GM10847 (cell line): ENCODE measurements around the gene CCDC27.

ENCODE experiments used
- POLR2A ChIP-seq: IDR thresholded peaks from 2 replicates; pipeline ENCODE4 v1.6.1; 2011; ENCODE audit not compliant: insufficient read length; ENCODE audit errors: extremely low read depth

CCDC27 gene

DNA sequence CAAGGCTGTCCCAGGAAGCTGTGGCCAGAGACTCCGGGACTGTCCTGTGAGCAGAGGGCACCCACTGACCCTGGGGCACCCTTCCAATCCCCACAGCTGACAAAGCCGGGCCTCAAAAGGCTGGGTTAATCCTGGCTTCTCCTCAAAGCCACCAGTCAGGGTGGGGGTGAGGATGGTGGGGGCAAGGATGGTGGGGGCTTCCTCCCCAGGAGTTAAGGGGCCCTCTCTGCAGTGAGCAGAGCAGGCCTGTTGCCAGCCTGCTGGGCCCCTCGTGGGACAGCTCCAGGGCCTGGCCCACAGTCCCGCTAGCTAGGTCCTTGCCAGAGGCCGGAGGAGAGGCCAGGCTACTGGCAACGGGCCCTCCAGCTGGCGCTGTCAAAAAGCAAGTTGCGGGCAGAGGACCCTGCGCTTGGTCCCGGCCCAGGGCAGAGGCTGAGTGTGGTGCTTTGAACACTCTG, 37.9 kb upstream of the CCDC27 start:
- TF ChIP-seq POLR2A, result no peak

DNA sequence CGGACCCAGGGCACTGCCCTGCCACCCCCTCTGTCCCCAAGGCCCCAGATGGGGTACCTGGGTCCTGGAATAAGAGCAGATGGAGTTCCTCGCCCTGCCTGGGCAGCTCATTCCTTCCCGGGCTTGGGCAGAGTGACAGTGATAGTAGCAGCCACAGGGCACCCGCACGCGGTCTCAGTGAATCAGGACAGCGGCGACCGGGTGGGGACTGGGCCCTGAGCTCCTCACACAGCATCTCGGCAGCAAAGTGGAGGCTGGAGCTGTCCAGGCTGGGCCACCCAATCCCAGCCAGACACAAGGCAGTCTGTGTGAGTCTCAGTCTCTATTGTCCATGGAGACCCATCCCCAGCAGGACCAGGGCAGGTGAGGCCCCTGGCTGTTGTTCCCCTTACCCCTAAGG, 37.4 kb upstream of the CCDC27 start:
- no peak for TF ChIP-seq POLR2A

- TF ChIP-seq POLR2A, result no peak
Measured at GRCh38 chr1:3716351-3716750, 35.9 kb upstream of the CCDC27 start.

DNA sequence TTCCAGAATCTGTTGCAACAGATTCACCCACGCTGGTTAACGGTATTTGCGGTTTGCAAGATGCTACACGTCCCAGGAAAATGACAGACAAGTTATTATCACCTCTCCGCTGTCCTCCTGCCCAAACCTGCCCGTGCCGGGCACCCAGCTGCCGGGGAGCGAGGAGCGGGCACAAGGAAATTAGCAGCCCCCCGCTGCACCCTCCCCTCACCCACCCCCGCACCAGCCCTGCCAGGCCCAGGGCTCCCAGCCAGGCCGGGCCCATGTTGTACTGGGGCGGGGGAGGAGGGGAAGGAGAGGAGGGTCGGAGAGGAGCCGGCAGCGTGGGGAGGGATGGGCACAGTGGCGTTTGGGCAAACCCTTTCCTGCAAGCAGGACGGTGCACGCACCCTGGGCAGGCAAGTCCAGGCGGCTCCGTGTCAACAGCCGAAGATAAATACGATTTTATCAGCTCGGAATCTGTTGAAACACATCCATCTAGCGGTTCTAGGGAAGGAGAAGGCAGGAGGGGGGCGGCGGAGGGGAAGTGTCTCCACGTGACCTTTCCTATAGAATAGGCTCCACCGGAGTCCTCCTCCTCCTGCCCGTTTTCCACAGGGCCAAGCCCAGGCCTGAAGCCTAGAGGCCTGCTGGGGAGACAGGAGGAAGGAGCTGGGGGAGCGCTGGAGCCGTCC, 35.1 kb upstream of the CCDC27 start:
- TF ChIP-seq POLR2A, result no peak

DNA sequence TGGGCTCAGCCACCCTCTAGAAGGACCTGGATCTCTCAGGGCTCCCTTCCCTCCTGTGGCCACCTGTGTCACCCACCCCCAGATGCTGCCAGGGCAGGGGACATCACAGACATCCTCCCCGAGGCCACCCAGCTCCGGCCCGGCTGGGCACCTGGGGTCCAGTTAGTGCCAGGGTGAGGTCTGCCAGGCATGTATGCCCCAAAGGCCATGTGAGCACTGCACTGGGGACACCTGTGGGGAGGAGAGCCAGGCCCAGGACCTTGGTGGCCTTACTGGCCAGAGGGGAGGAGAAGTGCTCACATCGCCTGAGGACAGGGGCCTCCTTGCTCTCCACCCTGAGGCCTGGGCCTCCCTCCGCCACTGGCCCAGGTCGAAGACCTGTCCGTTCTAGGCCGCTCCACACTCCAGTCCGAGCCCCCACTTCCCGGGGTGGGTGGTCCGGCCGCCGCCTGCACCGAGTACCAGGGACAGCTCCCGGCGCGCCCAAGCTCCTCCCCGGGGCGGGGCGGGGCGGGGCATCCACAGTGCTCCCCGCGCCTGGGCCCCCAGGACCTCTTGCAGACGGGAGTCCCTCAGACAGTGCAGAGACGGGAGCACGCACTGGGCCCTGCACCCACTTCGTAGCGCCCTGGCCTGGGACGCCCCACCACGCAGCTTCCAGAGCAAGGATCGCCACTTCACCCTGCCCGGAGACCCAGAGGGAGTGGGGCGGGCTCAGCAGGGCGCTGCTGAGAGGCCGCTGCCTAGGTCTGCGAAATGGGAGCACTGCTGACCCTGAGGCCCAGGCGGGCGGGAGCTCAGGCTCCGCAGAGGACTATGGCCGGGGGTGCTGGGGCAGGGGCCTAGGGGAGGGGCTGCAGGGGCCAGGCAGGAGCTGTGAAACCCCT, 34.3 kb upstream of the CCDC27 start:
- no peak for TF ChIP-seq POLR2A

DNA sequence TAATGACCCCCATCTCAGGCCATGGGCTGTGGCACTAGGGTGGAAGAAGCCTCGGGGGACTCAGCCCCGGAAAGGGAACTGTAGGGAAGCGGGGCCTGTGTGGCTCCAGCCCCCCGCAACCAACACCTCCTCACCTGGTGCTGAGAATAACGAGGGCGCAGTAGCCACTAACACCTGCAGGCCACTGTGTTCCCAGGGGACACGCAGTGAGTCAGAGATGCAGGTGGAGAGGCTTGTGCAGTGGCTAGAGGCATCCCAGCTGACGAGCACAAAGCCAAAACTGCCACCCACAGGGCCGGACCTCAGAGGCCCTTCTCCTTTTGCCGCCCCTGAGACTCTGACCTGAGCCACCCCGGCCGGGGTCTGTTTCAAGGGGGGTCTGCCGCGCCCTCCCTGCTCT, 33.5 kb upstream of the CCDC27 start:
- TF ChIP-seq POLR2A, result no peak

- no peak for TF ChIP-seq POLR2A
Measured at GRCh38 chr1:3721955-3722465, 30.2 kb upstream of the CCDC27 start.

GRCh38 chr1:3722846-3723245, 29.4 kb upstream of the CCDC27 start:
- TF ChIP-seq POLR2A, result no peak

DNA sequence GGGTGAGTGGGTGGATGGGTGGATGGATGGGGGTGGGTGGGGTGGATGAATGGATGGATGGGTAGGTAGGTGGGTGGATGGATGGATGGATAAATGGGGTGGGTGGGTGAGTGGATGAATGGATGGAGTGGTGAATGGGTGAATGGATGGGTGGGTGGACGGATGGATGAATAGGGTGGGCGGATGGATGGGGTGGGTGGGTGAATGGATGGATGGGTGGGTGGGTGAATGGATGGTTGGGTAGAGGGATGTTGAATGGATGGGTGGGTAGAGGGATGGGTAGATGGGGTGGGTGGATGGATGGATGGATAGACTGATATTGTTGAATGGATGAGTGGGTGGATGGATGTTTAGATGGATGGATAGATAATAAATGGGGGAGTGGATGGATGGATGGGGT, 26.9 kb upstream of the CCDC27 start:
- TF ChIP-seq POLR2A, result no peak

DNA sequence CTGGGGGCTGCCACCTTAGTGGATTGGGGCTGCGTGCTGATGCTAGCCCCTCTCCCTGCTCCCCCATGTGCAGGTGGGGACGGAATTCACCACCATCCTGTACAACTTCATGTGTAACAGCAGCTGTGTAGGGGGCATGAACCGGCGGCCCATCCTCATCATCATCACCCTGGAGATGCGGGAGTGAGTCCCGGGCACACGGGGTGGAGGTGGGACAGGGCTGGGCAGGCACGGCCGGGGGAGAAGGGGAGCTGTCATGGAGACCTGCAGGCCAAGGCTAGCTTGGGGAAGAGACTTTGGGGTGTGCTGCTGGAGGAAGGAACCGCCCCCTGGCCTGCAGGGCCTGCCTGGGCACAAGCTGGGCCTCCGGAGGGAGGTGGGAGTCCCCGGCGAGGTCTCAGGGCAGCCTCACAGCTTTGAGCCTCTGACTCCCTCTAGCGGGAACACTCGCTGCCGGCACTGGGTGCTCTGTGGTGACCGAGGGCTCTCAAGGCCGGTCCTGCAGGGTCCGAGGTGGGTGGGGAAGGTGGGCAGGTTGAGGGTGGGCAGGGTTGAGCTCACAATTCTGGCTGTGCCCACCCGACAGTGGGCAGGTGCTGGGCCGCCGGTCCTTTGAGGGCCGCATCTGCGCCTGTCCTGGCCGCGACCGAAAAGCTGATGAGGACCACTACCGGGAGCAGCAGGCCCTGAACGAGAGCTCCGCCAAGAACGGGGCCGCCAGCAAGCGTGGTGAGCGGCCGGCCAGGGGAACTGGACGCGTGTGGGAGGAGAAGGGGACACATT, 25.0 kb upstream of the CCDC27 start:
- no peak for TF ChIP-seq POLR2A

DNA sequence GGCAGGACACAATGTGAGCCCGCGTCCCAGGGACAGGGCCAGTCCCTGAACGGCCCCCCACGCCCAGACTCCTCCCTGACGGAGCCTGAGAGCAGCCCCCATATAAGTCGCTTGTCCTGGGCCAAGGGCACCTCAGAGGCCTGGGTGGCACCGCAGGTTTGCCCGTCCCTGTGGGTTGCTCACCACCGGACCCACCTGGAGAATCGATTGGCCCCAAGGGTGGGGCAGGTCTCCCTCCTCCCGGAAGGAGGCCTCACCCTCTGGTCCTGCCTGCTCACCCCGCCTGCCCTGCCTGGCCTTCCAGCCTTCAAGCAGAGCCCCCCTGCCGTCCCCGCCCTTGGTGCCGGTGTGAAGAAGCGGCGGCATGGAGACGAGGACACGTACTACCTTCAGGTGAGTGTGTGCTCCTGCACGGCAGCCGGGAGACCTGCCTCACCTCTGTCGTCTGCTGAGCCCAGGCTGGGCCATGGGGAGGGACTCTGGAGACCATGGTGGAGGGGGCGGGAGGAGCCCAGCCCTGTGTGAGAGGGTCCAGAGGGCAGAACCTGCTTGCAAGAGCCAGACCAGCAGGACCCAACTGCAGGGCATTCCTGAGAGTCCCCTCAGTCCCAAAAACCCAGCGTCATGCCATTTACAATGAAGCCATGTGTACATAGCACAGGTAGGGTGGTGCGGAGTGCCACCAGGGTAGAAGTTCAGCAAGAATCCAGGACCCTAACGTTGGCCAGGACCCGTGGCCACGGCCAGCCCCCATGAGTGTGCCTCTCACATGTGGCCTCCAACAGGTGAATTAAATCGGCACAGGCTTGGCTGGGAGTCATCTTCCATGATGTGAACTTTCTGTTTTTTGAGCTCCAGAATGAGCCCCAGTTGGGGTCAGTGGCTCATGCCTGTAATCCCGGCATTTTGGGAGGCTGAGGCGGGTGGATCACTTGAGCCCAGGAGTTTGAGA, 24.1 kb upstream of the CCDC27 start:
- TF ChIP-seq POLR2A, result no peak

- no peak for TF ChIP-seq POLR2A
Measured at GRCh38 chr1:3729594-3730542, 22.4 kb upstream of the CCDC27 start.

DNA sequence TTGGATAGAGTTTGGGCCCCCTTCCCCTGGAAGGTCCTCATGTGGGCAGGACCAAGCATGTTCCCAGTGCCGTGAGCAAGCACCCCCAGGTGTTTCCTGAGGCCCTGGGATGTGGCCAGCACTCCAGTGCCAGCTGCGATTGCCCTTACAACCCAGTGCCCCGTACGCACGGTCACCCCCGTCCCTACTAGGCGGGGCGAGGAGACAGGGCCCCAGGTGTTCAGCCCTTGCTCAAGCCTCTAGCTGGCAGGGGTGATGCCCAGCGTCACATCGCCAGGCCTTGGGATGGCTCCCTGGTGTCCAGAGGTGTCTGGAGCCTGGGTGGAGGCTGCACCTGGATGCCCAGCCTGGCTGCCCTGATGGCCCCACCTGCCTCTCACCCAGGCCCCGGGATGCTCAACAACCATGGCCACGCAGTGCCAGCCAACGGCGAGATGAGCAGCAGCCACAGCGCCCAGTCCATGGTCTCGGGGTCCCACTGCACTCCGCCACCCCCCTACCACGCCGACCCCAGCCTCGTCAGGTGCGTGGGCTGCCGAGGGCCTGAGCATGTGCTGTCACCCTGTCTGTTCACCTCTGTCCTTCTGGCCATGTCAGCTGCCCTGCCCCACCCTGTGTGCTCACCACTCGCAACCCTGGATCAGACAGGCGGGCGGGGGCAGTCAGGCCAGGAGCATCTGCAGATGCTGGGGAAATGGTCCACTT, 21.6 kb upstream of the CCDC27 start:
- no peak for TF ChIP-seq POLR2A
